ENCODE measurements around the gene DCT.
"Not testable (repeated sequence)": the region's sequence is repeated elsewhere in the genome, so short reads cannot be mapped to it uniquely, and the experiment has no call there.

The DCT gene

GRCh38 chr13:94479616-94480015 is at the start of gene DCT:
Gene DCT, minus strand, starts transcription at chr13:94479682. Its CDS starts 427 bp downstream, at chr13:94479255.
- DNase-seq: no peak

DNA sequence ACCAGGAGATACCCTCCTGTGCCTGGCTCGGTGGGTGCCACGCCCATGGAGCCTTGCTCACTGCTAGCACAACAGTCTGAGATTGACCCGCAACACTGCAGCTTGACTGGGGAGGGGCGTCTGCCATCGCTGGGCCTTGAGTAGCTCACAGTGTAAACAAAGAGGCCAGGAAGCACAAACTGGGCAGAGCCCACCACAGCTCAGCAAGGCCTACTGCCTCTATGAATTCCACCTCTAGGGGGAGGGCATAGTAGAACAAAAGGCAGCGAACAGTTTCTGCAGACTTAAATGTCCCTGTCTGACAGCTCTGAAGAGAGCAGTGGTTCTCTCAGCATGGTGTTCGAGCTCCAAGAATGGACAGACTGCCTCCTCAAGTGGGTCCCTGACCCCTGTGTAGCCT is 47.5 kb upstream of the DCT start:
- DNase-seq: not testable (repeated sequence)

- DNase-seq: no peak
Observed at GRCh38 chr13:94525781-94526180, 46.3 kb upstream of the DCT start.

DNA sequence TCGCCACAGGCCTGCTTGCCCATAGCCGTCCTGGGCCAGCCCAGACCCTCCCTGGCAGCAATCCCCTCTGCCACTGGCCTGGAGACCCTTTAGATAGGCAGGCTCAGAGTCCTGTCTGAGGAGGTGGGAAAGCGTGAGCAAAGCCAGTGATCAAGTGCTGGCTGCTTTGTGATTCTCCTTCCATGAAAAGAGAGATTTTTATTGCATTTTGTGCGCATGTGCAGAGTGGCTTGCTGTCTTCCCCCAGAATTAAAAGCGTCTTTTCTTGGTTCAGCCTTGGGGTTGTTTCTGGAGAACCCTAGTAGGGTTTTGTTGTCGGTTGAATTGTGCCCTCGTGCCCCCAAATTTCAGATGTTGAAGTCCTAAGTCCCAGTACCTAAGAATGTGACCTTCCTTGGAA is 44.9 kb upstream of the DCT start:
- no peak for DNase-seq

- no peak for DNase-seq
Observed at GRCh38 chr13:94520001-94520400, 40.5 kb upstream of the DCT start.

DNA sequence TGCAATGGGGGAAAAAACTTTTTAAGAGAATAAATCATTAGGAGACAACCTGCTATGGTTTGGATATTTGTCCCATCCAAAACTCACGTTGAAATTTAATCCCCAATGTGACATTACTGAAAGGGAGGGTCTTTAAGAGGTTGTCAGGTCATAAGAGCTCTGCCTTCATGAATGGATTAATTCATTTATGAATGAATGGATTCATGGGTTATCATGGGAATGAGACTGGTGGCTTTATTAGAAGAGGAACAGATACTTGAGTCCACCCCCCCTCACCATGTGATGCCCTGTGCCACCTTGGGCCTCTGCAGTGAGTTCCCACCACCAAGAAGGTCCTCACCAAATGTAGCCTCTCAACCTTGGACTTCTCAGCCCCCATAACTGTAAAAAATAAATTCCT is 37.0 kb upstream of the DCT start:
- no peak for DNase-seq

DNA sequence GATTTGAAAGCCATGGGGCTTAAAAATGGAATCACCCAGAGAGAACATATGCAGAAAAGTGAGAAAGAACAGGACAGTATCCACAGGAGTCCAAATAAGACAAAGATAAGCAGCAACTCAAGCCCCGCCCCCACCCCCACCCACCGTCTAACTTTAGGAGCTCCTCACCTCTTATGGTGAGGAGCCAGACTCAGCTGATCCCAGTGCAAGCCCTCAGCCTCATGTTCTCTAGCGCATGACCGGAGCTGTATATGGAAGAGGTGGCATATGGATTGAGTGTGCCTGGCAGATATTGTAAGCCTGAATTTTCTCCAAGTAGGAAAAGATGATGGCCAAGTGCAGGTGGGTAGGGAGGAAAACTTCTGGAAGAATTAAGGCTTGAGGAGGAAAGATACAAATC is 36.4 kb upstream of the DCT start:
- no peak for DNase-seq

DNA sequence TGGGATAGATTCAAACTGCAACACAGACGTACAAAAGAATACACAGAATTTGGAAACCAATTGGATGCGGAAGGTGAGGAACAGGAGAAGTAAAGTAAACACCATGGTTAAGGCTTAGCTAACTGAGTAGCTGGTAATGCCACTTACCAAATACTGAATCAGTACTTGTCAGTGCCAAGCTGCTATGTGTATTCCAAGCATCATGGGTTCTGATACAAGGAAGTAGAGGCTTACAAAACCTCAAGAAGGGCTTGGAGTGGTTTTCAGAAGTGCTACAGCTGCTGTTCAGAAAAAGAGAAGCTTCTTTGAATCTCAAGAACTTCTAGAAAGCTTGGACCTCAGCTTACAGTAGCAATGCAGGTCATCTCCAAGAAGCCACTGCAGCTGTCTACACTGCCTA is 35.9 kb upstream of the DCT start:
- no peak for DNase-seq

GRCh38 chr13:94513026-94513425 is 33.5 kb upstream of the DCT start:
- no peak for DNase-seq

DNA sequence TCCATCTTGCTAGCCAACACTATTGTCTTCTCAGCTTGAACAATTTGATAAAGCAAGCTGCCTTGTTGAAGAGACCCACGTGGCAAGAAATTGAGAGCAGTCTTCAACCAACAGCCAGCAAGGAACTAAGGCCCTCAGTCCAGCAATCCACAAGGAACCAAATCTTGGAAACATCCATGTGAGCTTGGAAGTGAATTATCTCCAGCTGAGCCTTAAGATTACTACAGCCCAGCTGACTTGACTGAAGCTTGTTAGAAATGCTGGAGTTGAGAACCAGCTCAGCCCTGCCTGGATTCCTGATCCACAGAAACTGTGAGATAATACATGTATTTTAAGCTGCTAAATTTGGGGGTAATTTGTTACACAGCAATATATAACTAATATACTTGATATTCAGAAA is 26.2 kb upstream of the DCT start:
- no peak for DNase-seq

DNA sequence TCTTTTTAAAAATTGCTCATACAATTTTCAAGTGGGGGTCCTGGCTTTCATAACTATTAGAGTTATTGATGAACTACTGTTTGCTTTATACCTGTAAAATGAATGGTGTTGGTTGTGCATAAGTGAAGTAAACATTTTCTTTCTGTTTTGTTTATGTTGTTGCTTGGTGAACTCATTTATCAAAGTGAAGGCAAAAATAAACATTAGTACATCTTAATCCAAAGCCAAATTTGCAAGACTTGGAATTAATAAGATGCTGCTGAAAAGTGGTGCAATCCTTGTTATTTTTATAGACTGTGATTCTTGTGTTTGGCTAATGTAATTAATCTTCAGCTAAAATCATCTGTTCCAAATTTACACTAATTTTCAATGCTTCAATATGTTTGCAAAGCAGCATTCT is 24.4 kb upstream of the DCT start:
- DNase-seq: no peak

DNA sequence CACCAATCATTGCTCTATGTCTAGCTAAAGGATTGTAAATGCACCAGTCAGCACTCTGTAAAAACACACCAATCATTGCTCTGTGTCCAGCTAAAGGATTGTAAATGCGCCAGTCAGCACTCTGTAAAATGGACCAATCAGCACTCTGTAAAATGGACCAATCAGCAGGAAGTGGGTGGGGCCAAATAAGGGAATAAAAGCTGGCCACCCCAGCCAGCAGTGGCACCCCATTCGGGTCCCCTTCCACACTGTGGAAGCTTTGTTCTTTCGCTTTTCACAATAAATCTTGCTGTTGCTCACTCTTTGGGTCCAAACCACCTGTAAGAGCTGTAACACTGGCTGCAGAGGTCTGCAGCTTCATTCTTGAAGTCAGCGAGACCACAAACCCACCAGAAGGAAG is 19.3 kb upstream of the DCT start:
- not testable (repeated sequence) for DNase-seq

GRCh38 chr13:94495806-94496205 is 16.3 kb upstream of the DCT start:
- DNase-seq: no peak

DNA sequence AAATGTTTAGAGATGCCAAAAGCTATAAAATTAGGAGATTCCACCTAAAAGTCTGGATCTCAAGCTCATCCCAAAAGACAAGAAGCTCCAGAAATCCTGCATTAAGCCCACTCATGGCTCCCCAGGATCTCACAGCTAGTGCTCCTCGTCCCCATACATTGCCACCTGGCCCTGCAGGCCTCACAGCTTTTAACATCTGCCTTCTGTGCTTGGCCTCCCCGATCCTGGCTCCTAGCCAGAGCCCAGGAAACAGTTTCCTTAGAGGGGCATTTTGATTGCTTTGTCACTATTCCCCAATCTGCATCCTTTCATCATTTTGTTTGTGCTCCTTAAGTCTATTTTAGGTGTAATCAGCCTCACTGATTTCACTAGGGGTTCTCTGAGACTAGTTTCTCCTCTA is 14.5 kb upstream of the DCT start:
- DNase-seq: no peak

- no peak for DNase-seq
Observed at GRCh38 chr13:94487043-94487442, 7.6 kb upstream of the DCT start.

GRCh38 chr13:94483970-94484369 is 4.5 kb upstream of the DCT start:
- DNase-seq: no peak

DNA sequence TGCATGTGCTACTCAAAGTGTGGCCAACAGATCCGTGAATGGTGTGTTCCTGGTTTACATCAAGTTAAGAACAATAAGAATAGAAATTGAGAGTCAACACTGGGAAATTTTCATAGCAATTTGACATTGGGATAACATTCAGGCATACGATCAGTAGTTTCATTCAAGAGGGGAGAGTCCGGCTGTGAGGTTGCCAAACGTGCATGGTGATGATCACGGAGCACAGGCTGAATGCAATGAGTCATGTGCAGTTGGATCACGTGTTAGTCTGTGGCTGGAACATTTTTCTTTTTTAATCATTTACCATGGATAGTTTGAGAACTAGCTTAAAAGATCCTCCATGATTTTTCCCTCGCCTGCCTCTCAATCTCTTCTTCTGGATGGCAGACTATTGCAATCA is 2.5 kb upstream of the DCT start:
- no peak for DNase-seq

DNA sequence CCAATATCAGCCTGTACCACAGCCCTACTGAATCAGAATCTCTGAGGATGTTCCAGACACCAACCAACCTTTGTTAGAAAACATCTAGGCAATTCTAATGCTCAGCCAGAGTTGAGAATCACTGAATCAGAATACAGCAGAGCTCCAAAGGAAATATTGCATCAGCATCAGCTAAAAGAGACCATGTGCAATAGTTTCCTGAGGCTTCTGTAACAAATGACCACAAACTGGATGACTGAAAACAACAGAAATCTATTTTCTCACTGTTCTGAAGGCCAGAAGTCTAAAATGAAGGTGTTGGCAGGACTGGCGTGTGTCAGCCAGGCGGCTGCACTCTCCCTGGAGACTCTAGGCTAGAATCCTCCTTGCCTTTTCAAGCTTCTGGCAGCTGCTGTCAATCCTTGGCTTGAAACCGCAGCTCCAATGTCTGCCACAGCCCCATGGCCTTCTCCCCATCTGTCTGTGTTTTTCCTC is 1.2 kb upstream of the DCT start:
- no peak for DNase-seq

- DNase-seq: no peak
Observed at GRCh38 chr13:94478913-94479312, 569 bp downstream of the DCT start.

- no peak for DNase-seq
Observed at GRCh38 chr13:94470126-94470525, 9.4 kb downstream of the DCT start.

- no peak for DNase-seq
Observed at GRCh38 chr13:94464771-94465170, 14.7 kb downstream of the DCT start.

- DNase-seq: no peak
Observed at GRCh38 chr13:94462670-94463069, 16.8 kb downstream of the DCT start.

GRCh38 chr13:94459116-94459515 is 20.4 kb downstream of the DCT start:
- DNase-seq: no peak

- DNase-seq: no peak
Observed at GRCh38 chr13:94455414-94455813, 24.1 kb downstream of the DCT start.

DNA sequence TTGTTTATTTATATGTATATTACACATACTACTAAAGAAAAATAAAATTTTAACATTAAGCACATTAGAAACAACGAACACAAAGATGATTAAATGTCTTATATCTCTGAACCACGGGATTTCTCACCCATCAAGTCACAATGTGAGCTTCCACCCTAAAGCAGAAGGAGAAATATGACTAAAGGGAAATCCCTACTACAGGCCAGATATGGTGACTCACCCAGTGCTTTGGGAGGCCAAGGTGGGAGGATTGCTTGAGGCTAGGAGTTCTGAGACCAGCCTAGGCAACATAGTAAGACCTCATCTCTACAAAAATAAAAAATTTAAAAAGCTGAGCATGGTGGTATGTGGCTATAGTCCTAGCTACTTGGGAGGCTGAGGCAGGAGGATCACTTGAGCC is 24.6 kb downstream of the DCT start:
- DNase-seq: no peak

GRCh38 chr13:94454334-94454733 is 25.1 kb downstream of the DCT start:
- no peak for DNase-seq

Measured in hippocampal formation (tissue), 2 donors.